HepG2 (cell line): ENCODE measurements around the gene ADPRS. TPM values are rescaled to one million over a fixed set of nuclear protein-coding genes. Genes with fewer than 3 reads are reported as not detected.

Experiments used
- ATAC-seq: fragments of 200-7000 bp; cut with Tn5 transposase; 3 replicates; pipeline ENCODE4 v1.9.1; 2020; ENCODE audit warnings: mild to moderate bottlenecking, moderate library complexity
- BruUV-seq: library from RNA; stranded (reverse); fragments of 400-500 nt; replicated peaks from 2 replicates; lab custom pipeline; 2021; lab: Mats Ljungman, UMichigan
- CTCF ChIA-PET: fragments of 300-600 bp; formaldehyde crosslinking; extraction: SDS; loops from one replicate; lab custom pipeline; 2021; ENCODE audit warnings: low total read pairs, inconsistent platforms, low intra/inter-chr PET ratio; lab: Yijun Ruan, JAX
- POLR2A ChIA-PET: fragments of 350-600 bp; sonication (Branson Sonifier 250); formaldehyde crosslinking; loops from one replicate; lab custom pipeline; 2020; ENCODE audit warnings: antibody characterized with exemption, inconsistent platforms; lab: Yijun Ruan, JAX
- DNase-seq: peaks from one replicate; pipeline ENCODE4 v3.0.0-alpha.2; 2015; ENCODE audit warnings: low spot score
- FAIRE-seq: peaks from 3 replicates; lab custom pipeline; 2011; peaks lifted over from hg19 to GRCh38; lab: Jason Lieb, UNC
- H2AFZ ChIP-seq: one replicate; pipeline ENCODE4 v1.6.1; 2011; ENCODE audit warnings: low read length, inconsistent platforms
- H3K27ac ChIP-seq: fragments of 300-600 bp; 3 replicates; pipeline ENCODE4 v1.8.0; 2011; ENCODE audit warnings: mixed run types, mild to moderate bottlenecking, mixed read lengths, low read length, inconsistent platforms; ENCODE audit not compliant: insufficient read depth; ENCODE audit errors: extremely low read length
- H3K27me3 ChIP-seq, 2 experiments: fragments of 200-600 bp in 1 of 2; 2 replicates in 1 of 2; 3 replicates in 1 of 2; pipeline versions ENCODE4 v1.6.0 to v1.8.0; 2011; ENCODE audit warnings: low read length in 2 of 2, mild to moderate bottlenecking in 2 of 2, moderate library complexity in 2 of 2, inconsistent platforms in 1 of 2; ENCODE audit not compliant: insufficient read depth in 2 of 2, control insufficient read depth in 1 of 2
- H3K36me3 ChIP-seq, 2 experiments: fragments of 200-600 bp in 1 of 2; replicated peaks in 1 of 2; 2 replicates in 1 of 2; 3 replicates in 1 of 2; pipeline versions ENCODE4 v1.5.1 to v1.8.0; 2011; ENCODE audit warnings: low read length in 2 of 2, inconsistent platforms in 1 of 2; ENCODE audit not compliant: insufficient read depth in 2 of 2, control insufficient read depth in 1 of 2
- H3K4me1 ChIP-seq: 2 replicates; pipeline ENCODE4 v1.5.1; 2012; ENCODE audit warnings: low read length, inconsistent platforms; ENCODE audit not compliant: insufficient read depth
- H3K4me2 ChIP-seq: 2 replicates; pipeline ENCODE4 v1.6.0; 2011; ENCODE audit warnings: low read depth, low read length, inconsistent platforms
- H3K4me3 ChIP-seq, 3 experiments: fragments of 200-600 bp in 1 of 3; sonication (generic), shearing (Covaris generic) in 1 of 3; replicated peaks in 1 of 3; 2 replicates each; pipeline ENCODE4 v1.5.1; 2011 to 2016; ENCODE audit warnings: low read length in 3 of 3, inconsistent platforms in 2 of 3, low read depth in 2 of 3, mild to moderate bottlenecking in 2 of 3, control low read depth in 1 of 3, mixed read lengths in 1 of 3; ENCODE audit not compliant: insufficient read depth in 1 of 3
- H3K79me2 ChIP-seq: one replicate; pipeline ENCODE4 v1.6.1; 2011; ENCODE audit warnings: low read length, inconsistent platforms; ENCODE audit not compliant: insufficient read depth
- H3K9ac ChIP-seq: 2 replicates; pipeline ENCODE4 v1.6.0; 2011; ENCODE audit warnings: mild to moderate bottlenecking, low read depth, low read length, inconsistent platforms; ENCODE audit not compliant: insufficient read depth
- H3K9me3 ChIP-seq: 2 replicates; pipeline ENCODE4 v1.5.1; 2012; ENCODE audit warnings: mild to moderate bottlenecking, low read length
- H4K20me1 ChIP-seq: 2 replicates; pipeline ENCODE4 v1.6.0; 2011; ENCODE audit warnings: inconsistent platforms, mild to moderate bottlenecking, low read length, moderate library complexity; ENCODE audit not compliant: insufficient read depth
- HOXA3 ChIP-seq: sonication (generic); formaldehyde crosslinking; IDR thresholded peaks from 2 replicates; pipeline ENCODE4 v1.5.0; 2020; ENCODE audit warnings: missing genetic modification reagents
- KLF16 ChIP-seq, 2 experiments: sonication (generic) in 1 of 2; formaldehyde crosslinking in 1 of 2; IDR thresholded peaks; 2 replicates each; pipeline versions ENCODE4 v1.6.1 to v1.8.0; 2016 to 2023; ENCODE audit warnings: missing genetic modification reagents in 2 of 2, missing compliant biosample characterization in 1 of 2
- MAFF ChIP-seq: IDR thresholded peaks from 2 replicates; pipeline ENCODE4 v1.6.1; 2011; ENCODE audit warnings: low read depth, low read length, improper control_type of control experiment
- MAFK ChIP-seq, 2 experiments: IDR thresholded peaks in 1 of 2; conservative IDR thresholded peaks in 1 of 2; 2 replicates each; pipeline ENCODE4 v1.6.1; 2011; ENCODE audit warnings: improper control_type of control experiment in 2 of 2, low read length in 2 of 2
- SAFB2 ChIP-seq: sonication (generic); formaldehyde crosslinking; IDR thresholded peaks from 2 replicates; pipeline ENCODE4 v1.5.1; 2020; ENCODE audit warnings: missing genetic modification reagents, low read depth, mild to moderate bottlenecking, borderline replicate concordance
- ZNF790 ChIP-seq: sonication (generic); formaldehyde crosslinking; IDR thresholded peaks from 2 replicates; pipeline ENCODE4 v1.8.0; 2022; ENCODE audit warnings: missing genetic modification reagents, mild to moderate bottlenecking, borderline replicate concordance
- ZSCAN9 ChIP-seq: IDR thresholded peaks from 2 replicates; pipeline ENCODE4 v1.6.1; 2016; ENCODE audit warnings: borderline replicate concordance
- WGBS: methylation state at CpG from one replicate; pipeline ENCODE4 v1.1.6; 2017; ENCODE audit warnings: low lambda C conversion rate; 5-methylcytosine and 5-hydroxymethylcytosine counted together
- in situ Hi-C: cut with HindIII; loops from 2 replicates; pipeline ENCODE4 v1.10.0; 2017; ENCODE audit warnings: low pct_unique_long_range_greater_than_20kb; ENCODE audit not compliant: extremely low pct_ligation_motif_present
- intact Hi-C: fragments of 100-400 bp; cut with micrococcal nuclease; formaldehyde crosslinking; loops from one replicate; pipeline ENCODE4 v1.10.0; 2022; ENCODE audit not compliant: unreplicated experiment
- polyA plus RNA-seq, 8 experiments: library from polyadenylated mRNA; depleted of rRNA in 3 of 8; stranded (reverse) in 7 of 8; unstranded in 1 of 8; fragments of >200 nt; fragmentation: Illumina TruSeq in 4 of 8; extraction: Trizol in 4 of 8; gene quantifications; 2 replicates each; pipeline versions ENCODE4 v1.2.1 to v1.2.3, GENCODE V29; 2011 to 2016; ENCODE audit warnings: low read depth in 4 of 8, missing spikeins in 1 of 8, mixed read lengths in 1 of 8; ENCODE audit not compliant: insufficient read depth in 1 of 8
- total RNA-seq, 5 experiments: library from RNA; depleted of rRNA; stranded (reverse); fragments of >200 nt; fragmentation: Illumina TruSeq; extraction: Trizol; gene quantifications; 2 replicates each; pipeline ENCODE4 v1.2.3, GENCODE V29; 2016; ENCODE audit warnings: low read depth in 1 of 5
- TF ChIP-seq, protein P1 (sequence below): sonication (generic); formaldehyde crosslinking; conservative IDR thresholded peaks from 2 replicates; pipeline ENCODE4 v1.4.0; 2020; ENCODE audit warnings: missing genetic modification reagents
- TF ChIP-seq, protein P2 (sequence below): IDR thresholded peaks from 2 replicates; pipeline ENCODE4 v1.4.0; 2020; ENCODE audit warnings: mild to moderate bottlenecking, missing genetic modification reagents
- TF ChIP-seq, protein P3 (sequence below): sonication (generic); formaldehyde crosslinking; IDR thresholded peaks from 2 replicates; pipeline ENCODE4 v1.4.0; 2020; ENCODE audit warnings: mild to moderate bottlenecking, missing genetic modification reagents

The ADPRS gene
- total and polyA plus RNA-seq, 2 of the 13 experiments (the other 11 are each of a cell fraction or from before 2014, with no cell fraction given): 30.6 to 36.4 TPM

DNA sequence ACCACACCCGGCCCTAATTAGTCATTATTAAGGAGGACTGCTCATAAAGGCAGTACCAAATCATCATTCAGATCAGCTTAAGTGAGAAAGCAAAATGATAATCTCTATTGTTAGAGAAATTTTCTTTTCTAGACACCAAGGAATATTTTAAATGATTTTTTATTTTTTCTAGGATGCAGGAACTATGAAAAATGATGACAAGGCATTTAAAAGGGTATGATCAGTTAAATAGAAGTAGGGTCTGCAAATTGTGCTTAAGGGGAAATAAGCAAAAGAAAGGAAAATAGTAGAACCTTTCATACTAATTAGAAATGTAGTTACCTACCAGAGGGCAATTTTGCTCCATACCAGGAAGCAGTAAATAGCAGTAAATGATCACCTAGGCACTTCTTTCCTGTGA is 26.4 kb upstream of the ADPRS start:
- Histone ChIP-seq H2AFZ (no peak overlapping the region), H3K4me3 (no peak overlapping the region), H3K9ac (no peak overlapping the region), H3K27ac (no peak overlapping the region), H3K4me2 (no peak overlapping the region), H3K36me3 (no peaks in the 10 kb centered on the region), H3K9me3 (no peaks in the 10 kb centered on the region), H3K4me1 (no peaks in the 10 kb centered on the region), H4K20me1 (no peaks in the 10 kb centered on the region), H3K79me2 (no peaks in the 10 kb centered on the region)
- CTCF ChIA-PET: no interaction called here
- 95% methylated on average over 1 of the region's 1 CpG for WGBS
- ATAC-seq (no peak), DNase-seq (no peak), FAIRE-seq (no peak)
- no TSS peak for BruUV-seq
- TF ChIP-seq MAFF (peak; percentile 94), SAFB2 (no peak), KLF16 (CRISPR knock-in tag; IDR thresholded peaks at IDR 0.05) (no peak), MAFK (conservative IDR thresholded peaks at IDR 0.05 in 1 of 2, IDR thresholded peaks at IDR 0.05 in 1 of 2; ENCODE audit: low read length in 2 of 2) (peak; percentile 91 to 96)
- TF ChIP-seq, protein P1, sequence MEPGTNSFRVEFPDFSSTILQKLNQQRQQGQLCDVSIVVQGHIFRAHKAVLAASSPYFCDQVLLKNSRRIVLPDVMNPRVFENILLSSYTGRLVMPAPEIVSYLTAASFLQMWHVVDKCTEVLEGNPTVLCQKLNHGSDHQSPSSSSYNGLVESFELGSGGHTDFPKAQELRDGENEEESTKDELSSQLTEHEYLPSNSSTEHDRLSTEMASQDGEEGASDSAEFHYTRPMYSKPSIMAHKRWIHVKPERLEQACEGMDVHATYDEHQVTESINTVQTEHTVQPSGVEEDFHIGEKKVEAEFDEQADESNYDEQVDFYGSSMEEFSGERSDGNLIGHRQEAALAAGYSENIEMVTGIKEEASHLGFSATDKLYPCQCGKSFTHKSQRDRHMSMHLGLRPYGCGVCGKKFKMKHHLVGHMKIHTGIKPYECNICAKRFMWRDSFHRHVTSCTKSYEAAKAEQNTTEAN: no peak
- TF ChIP-seq, all 625 proteins: peak for 2
- H3K27me3 ChIP-seq: no peaks in the 10 kb centered on the region
- intact Hi-C loops: no loop called here
- in situ Hi-C loops: no loop called here
- POLR2A ChIA-PET: no interaction called here

DNA sequence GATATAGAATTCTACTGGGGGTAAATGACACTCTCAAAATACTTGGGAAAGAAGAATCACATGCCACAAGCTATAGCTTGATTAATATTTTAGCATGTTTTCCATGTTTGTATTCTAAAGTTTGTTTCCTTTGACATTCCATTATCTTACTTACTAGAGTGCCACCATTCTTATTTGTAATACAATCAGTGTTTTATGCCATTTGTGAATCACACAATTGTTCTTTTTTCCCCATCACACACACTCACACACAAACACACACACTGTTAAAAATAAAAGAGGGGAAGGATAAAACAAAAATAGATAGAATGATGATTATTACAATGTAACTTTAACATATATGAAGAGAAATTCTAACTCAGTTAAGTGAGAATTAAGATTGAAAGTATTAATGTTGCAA is 20.8 kb upstream of the ADPRS start:
- in situ Hi-C loops: no loop called here
- FAIRE-seq (no peak), DNase-seq (no peak), ATAC-seq (no peak)
- no peaks in the 10 kb centered on the region for H3K79me2 ChIP-seq
- no peak overlapping the region for H3K9ac ChIP-seq
- H3K4me3 ChIP-seq: no peak overlapping the region
- H3K27ac ChIP-seq: no peak overlapping the region
- H4K20me1 ChIP-seq: no peaks in the 10 kb centered on the region
- CTCF ChIA-PET: no interaction called here
- BruUV-seq: no TSS peak
- no peaks in the 10 kb centered on the region for H3K4me1 ChIP-seq
- no peaks in the 10 kb centered on the region for H3K27me3 ChIP-seq
- intact Hi-C loops: no loop called here
- POLR2A ChIA-PET: no interaction called here
- H2AFZ ChIP-seq: no peak overlapping the region
- no peak overlapping the region for H3K4me2 ChIP-seq
- no peaks in the 10 kb centered on the region for H3K36me3 ChIP-seq
- no peaks in the 10 kb centered on the region for H3K9me3 ChIP-seq
- TF ChIP-seq, protein P1: no peak
- TF ChIP-seq, protein P2, sequence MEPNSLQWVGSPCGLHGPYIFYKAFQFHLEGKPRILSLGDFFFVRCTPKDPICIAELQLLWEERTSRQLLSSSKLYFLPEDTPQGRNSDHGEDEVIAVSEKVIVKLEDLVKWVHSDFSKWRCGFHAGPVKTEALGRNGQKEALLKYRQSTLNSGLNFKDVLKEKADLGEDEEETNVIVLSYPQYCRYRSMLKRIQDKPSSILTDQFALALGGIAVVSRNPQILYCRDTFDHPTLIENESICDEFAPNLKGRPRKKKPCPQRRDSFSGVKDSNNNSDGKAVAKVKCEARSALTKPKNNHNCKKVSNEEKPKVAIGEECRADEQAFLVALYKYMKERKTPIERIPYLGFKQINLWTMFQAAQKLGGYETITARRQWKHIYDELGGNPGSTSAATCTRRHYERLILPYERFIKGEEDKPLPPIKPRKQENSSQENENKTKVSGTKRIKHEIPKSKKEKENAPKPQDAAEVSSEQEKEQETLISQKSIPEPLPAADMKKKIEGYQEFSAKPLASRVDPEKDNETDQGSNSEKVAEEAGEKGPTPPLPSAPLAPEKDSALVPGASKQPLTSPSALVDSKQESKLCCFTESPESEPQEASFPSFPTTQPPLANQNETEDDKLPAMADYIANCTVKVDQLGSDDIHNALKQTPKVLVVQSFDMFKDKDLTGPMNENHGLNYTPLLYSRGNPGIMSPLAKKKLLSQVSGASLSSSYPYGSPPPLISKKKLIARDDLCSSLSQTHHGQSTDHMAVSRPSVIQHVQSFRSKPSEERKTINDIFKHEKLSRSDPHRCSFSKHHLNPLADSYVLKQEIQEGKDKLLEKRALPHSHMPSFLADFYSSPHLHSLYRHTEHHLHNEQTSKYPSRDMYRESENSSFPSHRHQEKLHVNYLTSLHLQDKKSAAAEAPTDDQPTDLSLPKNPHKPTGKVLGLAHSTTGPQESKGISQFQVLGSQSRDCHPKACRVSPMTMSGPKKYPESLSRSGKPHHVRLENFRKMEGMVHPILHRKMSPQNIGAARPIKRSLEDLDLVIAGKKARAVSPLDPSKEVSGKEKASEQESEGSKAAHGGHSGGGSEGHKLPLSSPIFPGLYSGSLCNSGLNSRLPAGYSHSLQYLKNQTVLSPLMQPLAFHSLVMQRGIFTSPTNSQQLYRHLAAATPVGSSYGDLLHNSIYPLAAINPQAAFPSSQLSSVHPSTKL (CRISPR knock-in tag): no peak
- no peak for TF ChIP-seq ZSCAN9
- TF ChIP-seq, protein P3, sequence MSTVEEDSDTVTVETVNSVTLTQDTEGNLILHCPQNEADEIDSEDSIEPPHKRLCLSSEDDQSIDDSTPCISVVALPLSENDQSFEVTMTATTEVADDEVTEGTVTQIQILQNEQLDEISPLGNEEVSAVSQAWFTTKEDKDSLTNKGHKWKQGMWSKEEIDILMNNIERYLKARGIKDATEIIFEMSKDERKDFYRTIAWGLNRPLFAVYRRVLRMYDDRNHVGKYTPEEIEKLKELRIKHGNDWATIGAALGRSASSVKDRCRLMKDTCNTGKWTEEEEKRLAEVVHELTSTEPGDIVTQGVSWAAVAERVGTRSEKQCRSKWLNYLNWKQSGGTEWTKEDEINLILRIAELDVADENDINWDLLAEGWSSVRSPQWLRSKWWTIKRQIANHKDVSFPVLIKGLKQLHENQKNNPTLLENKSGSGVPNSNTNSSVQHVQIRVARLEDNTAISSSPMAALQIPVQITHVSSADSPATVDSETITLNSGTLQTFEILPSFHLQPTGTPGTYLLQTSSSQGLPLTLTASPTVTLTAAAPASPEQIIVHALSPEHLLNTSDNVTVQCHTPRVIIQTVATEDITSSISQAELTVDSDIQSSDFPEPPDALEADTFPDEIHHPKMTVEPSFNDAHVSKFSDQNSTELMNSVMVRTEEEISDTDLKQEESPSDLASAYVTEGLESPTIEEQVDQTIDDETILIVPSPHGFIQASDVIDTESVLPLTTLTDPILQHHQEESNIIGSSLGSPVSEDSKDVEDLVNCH (CRISPR knock-in tag): no peak
- no peak for TF ChIP-seq HOXA3 (CRISPR knock-in tag)
- TF ChIP-seq ZNF790 (CRISPR knock-in tag): no peak
